Fibroblast of lung (primary cell): ENCODE measurements around the gene HDDC2.

Source experiments
- CTCF ChIP-seq, 2 donors: IDR thresholded peaks in 1 of 2; conservative IDR thresholded peaks in 1 of 2; 1 replicate in 1 of 2; 2 replicates in 1 of 2; pipeline ENCODE4 v1.5.1; 2011 to 2012; ENCODE audit warnings: low read length in 2 of 2, control low read depth in 1 of 2, inconsistent platforms in 1 of 2, low read depth in 1 of 2, mild to moderate bottlenecking in 1 of 2
- EZH2 ChIP-seq: IDR thresholded peaks from 2 replicates; pipeline ENCODE4 v1.5.1; 2012; ENCODE audit warnings: low read length, control low read depth, mild to moderate bottlenecking; ENCODE audit errors: missing control alignments

GRCh38 chr6:125312478-125312877 lies 10.7 kb upstream of the HDDC2 start:
- TF ChIP-seq CTCF (conservative IDR thresholded peaks at IDR 0.05 in 1 of 2, IDR thresholded peaks at IDR 0.05 in 1 of 2; ENCODE audit: low read depth in 1 of 2, low read length in 2 of 2) (no peak), EZH2 (no peak)
